HTR-8/SVneo (cell line): ENCODE measurements around the gene CDH6.

Experiments
- DNase-seq: peaks from one replicate; pipeline ENCODE4 v3.0.0; 2011; ENCODE audit warnings: low spot score, mixed read lengths; ENCODE audit not compliant: insufficient read length
- FAIRE-seq: peaks from 2 replicates; lab custom pipeline; 2011; peaks lifted over from hg19 to GRCh38; lab: Jason Lieb, UNC

The CDH6 gene

GRCh38 chr5:31194892-31195555 lies 1.5 kb downstream of the CDH6 start:
- peak; percentile 48 for DNase-seq
- FAIRE-seq, result peak; percentile 57

GRCh38 chr5:31196309-31196708 lies 2.8 kb downstream of the CDH6 start:
- peak; percentile 67 for DNase-seq
- FAIRE-seq, result peak; percentile 31

GRCh38 chr5:31197183-31197582 lies 3.7 kb downstream of the CDH6 start:
- peak; percentile 42 for DNase-seq
- FAIRE-seq, result peak; percentile 89

- FAIRE-seq (no peak), DNase-seq (no peak)
These were observed 11.5 kb downstream of the CDH6 start for GRCh38 chr5:31204958-31205357.

GRCh38 chr5:31208043-31208442 lies 14.6 kb downstream of the CDH6 start:
- FAIRE-seq, result peak; percentile 4

GRCh38 chr5:31209334-31209733 lies 15.8 kb downstream of the CDH6 start:
- DNase-seq, result no peak
- no peak for FAIRE-seq

More at GRCh38 chr5:31208043-31208442, 14.6 kb downstream of the CDH6 start:
- no peak for DNase-seq

GRCh38 chr5:31211098-31211497 lies 17.6 kb downstream of the CDH6 start:
- DNase-seq, result no peak
- FAIRE-seq, result no peak

GRCh38 chr5:31213257-31213656 lies 19.8 kb downstream of the CDH6 start:
- DNase-seq, result no peak
- peak; percentile 38 for FAIRE-seq

GRCh38 chr5:31213705-31214121 lies 20.2 kb downstream of the CDH6 start:
- DNase-seq (no peak), FAIRE-seq (no peak)

- FAIRE-seq (no peak), DNase-seq (no peak)
These were observed 20.7 kb downstream of the CDH6 start for GRCh38 chr5:31214229-31214628.

- FAIRE-seq, result no peak
These were observed 21.8 kb downstream of the CDH6 start for GRCh38 chr5:31215236-31215635.

GRCh38 chr5:31217446-31217845 lies 24.0 kb downstream of the CDH6 start:
- FAIRE-seq (peak; percentile 57), DNase-seq (no peak)

More at GRCh38 chr5:31215236-31215635, 21.8 kb downstream of the CDH6 start:
- DNase-seq, result no peak

- FAIRE-seq, result no peak
These were observed 25.5 kb downstream of the CDH6 start for GRCh38 chr5:31218978-31219377.

GRCh38 chr5:31221001-31221400 lies 27.5 kb downstream of the CDH6 start:
- DNase-seq (no peak), FAIRE-seq (peak; percentile 52)

More at GRCh38 chr5:31218978-31219377, 25.5 kb downstream of the CDH6 start:
- DNase-seq, result no peak

- no peak for DNase-seq
These were observed 31.6 kb downstream of the CDH6 start for GRCh38 chr5:31225118-31225517.

GRCh38 chr5:31225613-31226012 lies 32.1 kb downstream of the CDH6 start:
- FAIRE-seq, result peak; percentile 88
- no peak for DNase-seq

More at GRCh38 chr5:31225118-31225517, 31.6 kb downstream of the CDH6 start:
- FAIRE-seq, result peak; percentile 60

GRCh38 chr5:31226651-31227050 lies 33.2 kb downstream of the CDH6 start:
- FAIRE-seq (no peak), DNase-seq (no peak)

- FAIRE-seq, result peak; percentile 28
These were observed 35.8 kb downstream of the CDH6 start for GRCh38 chr5:31229266-31229665.

GRCh38 chr5:31231177-31231838 lies 37.8 kb downstream of the CDH6 start:
- no peak for FAIRE-seq
- DNase-seq, result no peak

More at GRCh38 chr5:31229266-31229665, 35.8 kb downstream of the CDH6 start:
- no peak for DNase-seq

GRCh38 chr5:31232273-31232888 lies 38.9 kb downstream of the CDH6 start:
- FAIRE-seq (peak; percentile 13), DNase-seq (peak; percentile 85)

GRCh38 chr5:31235381-31235780 lies 41.9 kb downstream of the CDH6 start:
- no peak for DNase-seq
- FAIRE-seq, result no peak
